ENCODE measurements around the gene MYMX. TPM values are rescaled to one million over a fixed set of nuclear protein-coding genes. Genes with fewer than 3 reads are reported as not detected.
A peak's percentile ranks its signal among the peaks of the same experiment; 100 is the strongest.

Gene MYMX
- total RNA-seq, 1 donor from 2014 or later: not detected

- H3K36me3 Mint-ChIP-seq (ENCODE audit: low read depth, unreplicated experiment): no peaks in the 10 kb centered on the region
- peaks cover 18% of the 10 kb centered on the region for H3K27me3 Mint-ChIP-seq (ENCODE audit: low read depth, unreplicated experiment)
- Histone ChIP-seq H3K9ac (ENCODE audit: low read length) (peak overlapping the region; percentile 83), H3K4me3 (ENCODE audit: insufficient read depth, low read depth, low read length) (peak overlapping the region; percentile 71), H4K20me1 (ENCODE audit: insufficient read depth, low read length) (peaks cover 34% of the 10 kb centered on the region), H3K9me3 (ENCODE audit: insufficient read depth, low read depth, low read length) (no peaks in the 10 kb centered on the region), H3K4me2 (ENCODE audit: low read length) (peak overlapping the region; percentile 93), H3K27me3 (ENCODE audit: insufficient read depth, low read length) (peaks cover 13% of the 10 kb centered on the region), H3K4me1 (ENCODE audit: insufficient read depth, low read length) (peaks cover 20% of the 10 kb centered on the region), H3K79me2 (ENCODE audit: insufficient read depth, low read length) (peaks cover 15% of the 10 kb centered on the region), H3K36me3 (ENCODE audit: insufficient read depth, low read length) (peaks cover 3% of the 10 kb centered on the region), H2AFZ (ENCODE audit: low read depth, low read length) (peak overlapping the region; percentile 87), H3K27ac (ENCODE audit: low read depth, low read length) (peak overlapping the region; percentile 64)
- FAIRE-seq (no peak), DNase-seq (ENCODE audit: low read depth) (no peak)
- H3K27ac Mint-ChIP-seq (ENCODE audit: unreplicated experiment): peak overlapping the region; percentile 93
- H3K4me1 Mint-ChIP-seq (ENCODE audit: low read depth, unreplicated experiment): peaks cover 23% of the 10 kb centered on the region
- H3K4me3 Mint-ChIP-seq (ENCODE audit: unreplicated experiment): peak overlapping the region; percentile 95
- H3K9me3 Mint-ChIP-seq (ENCODE audit: unreplicated experiment): no peaks in the 10 kb centered on the region
- TF ChIP-seq EZH2 (IDR thresholded peaks at IDR 0.05; ENCODE audit: insufficient read depth, low read length): no peak
- TF ChIP-seq CTCF (IDR thresholded peaks at IDR 0.05; ENCODE audit: insufficient read depth, low read depth, low read length): no peak
Measured at GRCh38 chr6:44264154-44265006, 47.7 kb downstream of the MYMX start.

GRCh38 chr6:44265007-44265721 is 48.4 kb downstream of the MYMX start, which contains the start of gene NFKBIE:
Gene NFKBIE, minus strand, starts transcription at chr6:44265551. Its CDS starts 205 bp downstream, at chr6:44265346.
- peak within 1 kb of the TSS; percentile 93 for H3K4me2 ChIP-seq (ENCODE audit: low read length)
- Mint-ChIP-seq H3K36me3 (ENCODE audit: low read depth, unreplicated experiment) (no peaks in the 10 kb centered on the region), H3K4me3 (ENCODE audit: unreplicated experiment) (peak within 1 kb of the TSS; percentile 95), H3K4me1 (ENCODE audit: low read depth, unreplicated experiment) (peaks cover 23% of the 10 kb centered on the region), H3K9me3 (ENCODE audit: unreplicated experiment) (no peaks in the 10 kb centered on the region), H3K27me3 (ENCODE audit: low read depth, unreplicated experiment) (peaks cover 26% of the 10 kb centered on the region), H3K27ac (ENCODE audit: unreplicated experiment) (peak within 1 kb of the TSS; percentile 93)
- no peak for FAIRE-seq
- DNase-seq (ENCODE audit: low read depth): peak; percentile 83
- peaks cover 21% of the 10 kb centered on the region for H3K27me3 ChIP-seq (ENCODE audit: insufficient read depth, low read length)
- peaks cover 34% of the 10 kb centered on the region for H4K20me1 ChIP-seq (ENCODE audit: insufficient read depth, low read length)
- peak within 1 kb of the TSS; percentile 83 for H3K9ac ChIP-seq (ENCODE audit: low read length)
- H3K79me2 ChIP-seq (ENCODE audit: insufficient read depth, low read length): peaks cover 15% of the 10 kb centered on the region
- peak within 1 kb of the TSS; percentile 64 for H3K27ac ChIP-seq (ENCODE audit: low read depth, low read length)
- H3K4me1 ChIP-seq (ENCODE audit: insufficient read depth, low read length): peaks cover 20% of the 10 kb centered on the region
- peak within 1 kb of the TSS; percentile 87 for H2AFZ ChIP-seq (ENCODE audit: low read depth, low read length)
- no peaks in the 10 kb centered on the region for H3K36me3 ChIP-seq (ENCODE audit: insufficient read depth, low read length)
- peak within 1 kb of the TSS; percentile 71 for H3K4me3 ChIP-seq (ENCODE audit: insufficient read depth, low read depth, low read length)
- no peak for TF ChIP-seq CTCF (IDR thresholded peaks at IDR 0.05; ENCODE audit: insufficient read depth, low read depth, low read length)
- no peak for TF ChIP-seq EZH2 (IDR thresholded peaks at IDR 0.05; ENCODE audit: insufficient read depth, low read length)
- no peaks in the 10 kb centered on the region for H3K9me3 ChIP-seq (ENCODE audit: insufficient read depth, low read depth, low read length)
